Esophagus mucosa (tissue), 1 donor: Measurements from ENCODE around the gene THADA. TPM values are rescaled to one million over a fixed set of nuclear protein-coding genes. Genes with fewer than 3 reads are reported as not detected.
A peak's percentile ranks its signal among the peaks of the same experiment; 100 is the strongest.

Experiments
- ATAC-seq: fragments of 200-7000 bp; cut with Tn5 transposase; one replicate; pipeline ENCODE4 v1.9.1; 2020
- total RNA-seq: library from RNA; stranded (reverse); gene quantifications from one replicate; pipeline ENCODE4 v1.2.4, GENCODE V29; 2023
- donor health status: DM: yes; HTN: yes; CAD: no.

THADA gene
- total RNA-seq, 1 donor from 2014 or later = 20.8 TPM

- no peak for ATAC-seq
Measured at GRCh38 chr2:43230951-43231827, 364.6 kb downstream of the THADA start.

- no peak for ATAC-seq
Measured at GRCh38 chr2:43230351-43230885, 365.4 kb downstream of the THADA start.

- no peak for ATAC-seq
Measured at GRCh38 chr2:43228756-43229659, 366.8 kb downstream of the THADA start.

GRCh38 chr2:43228321-43228751, 367.5 kb downstream of the THADA start:
- ATAC-seq = no peak

GRCh38 chr2:43227830-43228281, 368.0 kb downstream of the THADA start:
- ATAC-seq = no peak

GRCh38 chr2:43226955-43227829, 368.6 kb downstream of the THADA start:
- peak; percentile 69 for ATAC-seq

- ATAC-seq = peak; percentile 86
Measured at GRCh38 chr2:43226558-43226954, 369.3 kb downstream of the THADA start, which contains the start of gene ZFP36L2. Gene ZFP36L2 (minus strand): TSS chr2:43226606. CDS start chr2:43226315, 291 bp downstream.

GRCh38 chr2:43225788-43226557, 369.9 kb downstream of the THADA start:
- peak; percentile 4 for ATAC-seq

GRCh38 chr2:43225093-43225787, 370.6 kb downstream of the THADA start:
- no peak for ATAC-seq

- no peak for ATAC-seq
Measured at GRCh38 chr2:43224571-43225092, 371.2 kb downstream of the THADA start.

- ATAC-seq = no peak
Measured at GRCh38 chr2:43224131-43224570, 371.7 kb downstream of the THADA start.

GRCh38 chr2:43223521-43224001, 372.3 kb downstream of the THADA start:
- ATAC-seq = no peak

GRCh38 chr2:43222475-43223309, 373.1 kb downstream of the THADA start:
- no peak for ATAC-seq

GRCh38 chr2:43221763-43222474, 373.9 kb downstream of the THADA start:
- peak; percentile 5 for ATAC-seq

- no peak for ATAC-seq
Measured at GRCh38 chr2:43221124-43221762, 374.6 kb downstream of the THADA start.

- no peak for ATAC-seq
Measured at GRCh38 chr2:43220760-43221123, 375.1 kb downstream of the THADA start.

- ATAC-seq = no peak
Measured at GRCh38 chr2:43220229-43220751, 375.5 kb downstream of the THADA start.
